Spinal cord (tissue), 10 donors: Measurements from ENCODE around the gene ACO2. TPM values are rescaled to one million over a fixed set of nuclear protein-coding genes. Genes with fewer than 3 reads are reported as not detected.

Source experiments
- DNase-seq, 6 donors: peaks; one replicate each; pipeline versions ENCODE4 v3.0.0 to v3.0.0-alpha.2; 2013 to 2015; ENCODE audit warnings: low spot score in 6 of 6, low read depth in 4 of 6
- H3K27ac ChIP-seq: one replicate; pipeline ENCODE4 v1.5.1; 2013; ENCODE audit warnings: low read depth, low read length, control low read depth
- H3K27me3 ChIP-seq: one replicate; pipeline ENCODE4 v1.6.1; 2013; ENCODE audit warnings: low read length; ENCODE audit not compliant: control insufficient read depth, insufficient read depth
- H3K36me3 ChIP-seq: one replicate; pipeline ENCODE4 v1.6.1; 2013; ENCODE audit warnings: low read length; ENCODE audit not compliant: control insufficient read depth, insufficient read depth
- H3K4me1 ChIP-seq: one replicate; pipeline ENCODE4 v1.6.1; 2013; ENCODE audit warnings: low read length; ENCODE audit not compliant: control insufficient read depth, insufficient read depth
- H3K4me3 ChIP-seq: one replicate; pipeline ENCODE4 v1.5.1; 2013; ENCODE audit warnings: low read depth, low read length, control low read depth
- H3K9me3 ChIP-seq: one replicate; pipeline ENCODE4 v1.6.1; 2013; ENCODE audit warnings: low read length; ENCODE audit not compliant: control insufficient read depth, insufficient read depth
- WGBS: methylation state at CpG from one replicate; pipeline ENCODE4 v1.1.5; 2013; ENCODE audit warnings: missing lambda C conversion rate; ENCODE audit not compliant: insufficient coverage; 5-methylcytosine and 5-hydroxymethylcytosine counted together
- polyA plus RNA-seq, 2 donors: library from polyadenylated mRNA; unstranded; fragments of 120-200 nt; gene quantifications; one replicate each; pipeline ENCODE4 v1.2.1, GENCODE V29; 2013; ENCODE audit not compliant: insufficient read length in 2 of 2
- total RNA-seq, 2 donors: library from RNA; depleted of rRNA in 1 of 2; stranded (reverse); fragments of 120-200 nt in 1 of 2; fragments of >200 nt in 1 of 2; gene quantifications; one replicate each; pipeline versions ENCODE4 v1.2.3 to v1.2.4, GENCODE V29; 2013 to 2014
- donor health status: healthy.

Gene ACO2
- total and polyA plus RNA-seq, 4 donors: 101 to 183 (median 147) TPM

DNA sequence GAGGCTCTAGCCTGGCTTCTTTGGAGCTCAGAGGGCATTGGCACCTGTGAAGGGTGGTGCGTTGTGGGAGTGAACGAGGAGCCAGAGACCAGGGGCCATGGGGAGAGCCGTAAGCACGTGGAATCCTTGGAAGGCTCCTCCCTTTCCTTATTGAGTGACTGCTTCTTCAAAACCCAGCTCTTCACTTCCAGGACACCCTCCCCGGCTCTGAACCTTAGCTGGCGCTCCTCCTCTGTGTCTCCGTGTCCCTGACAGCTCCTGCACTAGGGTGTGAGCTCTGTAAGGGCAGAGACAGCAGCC is 49.1 kb downstream of the ACO2 start:
- no peaks in the 10 kb centered on the region for H3K27me3 ChIP-seq
- DNase-seq: no peak
- no peak overlapping the region for H3K27ac ChIP-seq
- H3K9me3 ChIP-seq: no peaks in the 10 kb centered on the region
- H3K4me1 ChIP-seq: peaks cover 22% of the 10 kb centered on the region
- peaks cover 82% of the 10 kb centered on the region for H3K36me3 ChIP-seq
- WGBS: 25% methylated on average over 2 of the region's 7 CpGs
- H3K4me3 ChIP-seq: no peak overlapping the region

- Histone ChIP-seq H3K4me3 (no peak overlapping the region), H3K27me3 (no peaks in the 10 kb centered on the region), H3K4me1 (peaks cover 35% of the 10 kb centered on the region), H3K27ac (no peak overlapping the region), H3K36me3 (peaks cover 82% of the 10 kb centered on the region), H3K9me3 (no peaks in the 10 kb centered on the region)
- DNase-seq: peak in 2 of 6 donors; percentile 60 to 75
- WGBS: no CpG with 5 or more reads among the region's 3 CpGs
Observed at GRCh38 chr22:41521126-41521525, 52.2 kb downstream of the ACO2 start.

DNA sequence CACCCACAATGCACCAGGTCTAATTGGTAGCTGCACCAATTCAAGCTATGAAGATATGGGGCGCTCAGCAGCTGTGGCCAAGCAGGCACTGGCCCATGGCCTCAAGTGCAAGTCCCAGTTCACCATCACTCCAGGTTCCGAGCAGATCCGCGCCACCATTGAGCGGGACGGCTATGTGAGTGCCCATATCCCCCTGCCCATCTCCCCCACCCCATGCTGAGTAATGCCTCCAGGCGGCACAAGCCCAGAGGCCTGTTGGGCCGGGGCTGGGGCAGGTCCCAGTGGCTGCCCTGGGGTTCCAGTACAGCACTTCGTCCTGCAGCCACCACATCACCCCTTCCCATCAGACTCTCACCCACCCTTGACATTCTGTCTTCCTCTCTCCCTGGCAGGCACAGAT is 53.9 kb downstream of the ACO2 start:
- Histone ChIP-seq H3K9me3 (no peaks in the 10 kb centered on the region), H3K27me3 (no peaks in the 10 kb centered on the region), H3K27ac (no peak overlapping the region), H3K4me1 (peaks cover 41% of the 10 kb centered on the region), H3K4me3 (no peak overlapping the region), H3K36me3 (peaks cover 83% of the 10 kb centered on the region)
- DNase-seq: no peak
- WGBS: 88% methylated on average over 8 of the region's 9 CpGs

DNA sequence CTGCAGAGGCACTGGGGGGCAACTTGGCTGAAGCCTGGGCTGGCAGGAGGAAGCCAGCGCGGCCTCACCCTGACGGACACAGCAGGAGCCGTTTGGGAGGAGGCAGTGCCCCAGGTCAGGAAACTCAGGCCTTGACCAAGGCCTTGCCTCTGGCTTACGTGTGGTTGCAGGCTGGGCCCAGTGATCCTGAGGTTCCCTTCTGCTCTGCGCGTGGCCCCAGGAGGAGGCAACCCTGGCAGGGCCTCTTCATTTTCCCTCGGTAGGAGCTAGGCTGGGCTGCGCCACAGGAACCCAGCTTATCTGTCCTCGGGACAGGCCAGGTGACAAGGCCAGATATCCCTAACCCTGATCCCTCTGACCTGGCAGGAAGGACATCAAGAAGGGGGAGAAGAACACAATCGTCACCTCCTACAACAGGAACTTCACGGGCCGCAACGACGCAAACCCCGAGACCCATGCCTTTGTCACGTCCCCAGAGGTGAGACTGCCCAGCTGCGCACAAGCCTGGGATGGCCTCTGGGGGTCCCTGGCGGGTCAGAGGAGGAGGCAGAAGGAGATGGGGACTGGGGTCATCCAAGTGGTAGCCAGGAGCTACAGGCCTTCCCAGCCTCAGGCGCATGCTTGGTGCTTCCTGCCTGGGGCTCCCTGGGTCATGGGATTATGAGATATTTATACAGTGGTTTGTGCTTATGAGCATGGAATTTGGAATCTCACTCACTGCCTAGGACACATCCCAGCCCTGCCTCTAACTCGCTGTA is 54.7 kb downstream of the ACO2 start:
- no peaks in the 10 kb centered on the region for H3K9me3 ChIP-seq
- peaks cover 36% of the 10 kb centered on the region for H3K4me1 ChIP-seq
- H3K36me3 ChIP-seq: peaks cover 83% of the 10 kb centered on the region
- 83% methylated on average over 20 of the region's 21 CpGs for WGBS
- DNase-seq: no peak
- H3K27ac ChIP-seq: peak overlapping the region; percentile 43
- H3K27me3 ChIP-seq: no peaks in the 10 kb centered on the region
- H3K4me3 ChIP-seq: no peak overlapping the region

GRCh38 chr22:41524251-41524661 is 55.3 kb downstream of the ACO2 start:
- no peak for DNase-seq
- Histone ChIP-seq H3K27ac (peak overlapping the region; percentile 43), H3K4me3 (no peak overlapping the region), H3K9me3 (no peaks in the 10 kb centered on the region), H3K27me3 (no peaks in the 10 kb centered on the region), H3K36me3 (peaks cover 83% of the 10 kb centered on the region), H3K4me1 (peaks cover 36% of the 10 kb centered on the region)
- 67% methylated on average over 13 of the region's 13 CpGs for WGBS

DNA sequence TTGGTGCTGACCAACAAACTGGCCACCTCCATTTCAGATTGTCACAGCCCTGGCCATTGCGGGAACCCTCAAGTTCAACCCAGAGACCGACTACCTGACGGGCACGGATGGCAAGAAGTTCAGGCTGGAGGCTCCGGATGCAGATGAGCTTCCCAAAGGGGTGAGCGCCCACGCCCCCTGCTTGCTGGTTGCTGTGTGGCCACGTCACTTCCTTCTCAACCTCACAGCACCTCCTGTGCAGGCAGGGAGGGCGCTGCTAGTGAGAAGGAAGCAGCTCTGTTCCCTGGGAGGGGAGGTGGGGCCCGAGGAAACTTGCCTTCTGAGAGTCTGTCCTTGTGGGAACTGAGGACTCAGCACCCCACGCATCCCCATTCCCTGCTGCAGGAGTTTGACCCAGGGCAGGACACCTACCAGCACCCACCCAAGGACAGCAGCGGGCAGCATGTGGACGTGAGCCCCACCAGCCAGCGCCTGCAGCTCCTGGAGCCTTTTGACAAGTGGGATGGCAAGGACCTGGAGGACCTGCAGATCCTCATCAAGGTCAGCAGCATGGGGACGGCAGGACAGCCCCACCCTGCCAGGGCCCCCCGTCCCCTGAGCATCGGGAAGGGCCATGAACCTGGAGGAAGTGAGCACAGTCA is 56.0 kb downstream of the ACO2 start:
- Histone ChIP-seq H3K27ac (no peak overlapping the region), H3K9me3 (no peaks in the 10 kb centered on the region), H3K4me1 (peaks cover 36% of the 10 kb centered on the region), H3K4me3 (no peak overlapping the region), H3K36me3 (peaks cover 83% of the 10 kb centered on the region), H3K27me3 (no peaks in the 10 kb centered on the region)
- DNase-seq: no peak
- 88% methylated on average over 13 of the region's 17 CpGs for WGBS

- no peak for DNase-seq
- H3K4me1 ChIP-seq: peaks cover 36% of the 10 kb centered on the region
- H3K27me3 ChIP-seq: no peaks in the 10 kb centered on the region
- H3K4me3 ChIP-seq: no peak overlapping the region
- H3K27ac ChIP-seq: no peak overlapping the region
- H3K36me3 ChIP-seq: peaks cover 83% of the 10 kb centered on the region
- WGBS: 84% methylated on average over 13 of the region's 13 CpGs
- H3K9me3 ChIP-seq: no peaks in the 10 kb centered on the region
Observed at GRCh38 chr22:41525450-41526225, 56.7 kb downstream of the ACO2 start.

DNA sequence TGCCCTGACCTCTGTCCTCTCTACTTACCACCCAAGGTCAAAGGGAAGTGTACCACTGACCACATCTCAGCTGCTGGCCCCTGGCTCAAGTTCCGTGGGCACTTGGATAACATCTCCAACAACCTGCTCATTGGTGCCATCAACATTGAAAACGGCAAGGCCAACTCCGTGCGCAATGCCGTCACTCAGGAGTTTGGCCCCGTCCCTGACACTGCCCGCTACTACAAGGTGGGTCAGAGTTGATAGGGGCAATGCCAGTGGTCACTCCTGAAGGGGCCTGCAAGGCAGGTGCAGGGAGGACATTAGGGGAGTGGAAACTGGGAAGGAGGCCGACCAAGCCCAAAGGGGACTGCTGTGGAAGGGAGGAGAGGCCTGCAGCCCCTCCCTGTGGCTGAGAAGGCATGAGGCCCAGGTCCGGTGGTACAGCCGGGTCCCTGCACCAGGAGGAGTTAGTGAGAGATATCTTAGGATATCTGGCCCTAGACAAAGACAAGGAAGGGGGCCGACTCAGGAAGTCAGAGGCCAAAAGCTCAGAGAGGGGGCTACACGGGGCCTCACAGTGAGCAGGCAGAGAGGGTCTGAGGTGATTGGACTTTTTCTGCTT is 57.4 kb downstream of the ACO2 start:
- 80% methylated on average over 12 of the region's 12 CpGs for WGBS
- Histone ChIP-seq H3K36me3 (peaks cover 89% of the 10 kb centered on the region), H3K9me3 (no peaks in the 10 kb centered on the region), H3K4me3 (no peak overlapping the region), H3K4me1 (peaks cover 36% of the 10 kb centered on the region), H3K27ac (peak overlapping the region; percentile 20), H3K27me3 (no peaks in the 10 kb centered on the region)
- no peak for DNase-seq

GRCh38 chr22:41526830-41527799 is 58.2 kb downstream of the ACO2 start:
- no peak for DNase-seq
- Histone ChIP-seq H3K9me3 (no peaks in the 10 kb centered on the region), H3K27ac (peak overlapping the region; percentile 20), H3K4me3 (no peak overlapping the region), H3K4me1 (peaks cover 40% of the 10 kb centered on the region), H3K36me3 (peaks cover 97% of the 10 kb centered on the region), H3K27me3 (no peaks in the 10 kb centered on the region)
- WGBS: 80% methylated on average over 28 of the region's 32 CpGs
